Aorta (tissue), 5 donors: ENCODE results near the gene RPS25. TPM values are rescaled to one million over a fixed set of nuclear protein-coding genes. Genes with fewer than 3 reads are reported as not detected.
"Not testable (repeated sequence)": the region's sequence is repeated elsewhere in the genome, so short reads cannot be mapped to it uniquely, and the experiment has no call there.

Experiments used
- ATAC-seq: fragments of 200-7000 bp; cut with Tn5 transposase; one replicate; pipeline ENCODE4 v1.9.1; 2022; ENCODE audit warnings: moderate library complexity; ENCODE audit not compliant: low FRiP score
- DNase-seq, 2 donors: peaks; one replicate each; pipeline ENCODE4 v3.0.0-alpha.2; 2020
- H3K27ac ChIP-seq, 2 donors: one replicate each; pipeline ENCODE4 v1.5.1; 2013; ENCODE audit warnings: low read length in 2 of 2, mild to moderate bottlenecking in 2 of 2, moderate library complexity in 2 of 2, control low read depth in 1 of 2, inconsistent platforms in 1 of 2, low read depth in 1 of 2
- H3K27me3 ChIP-seq, 2 donors: one replicate each; pipeline ENCODE4 v1.6.1; 2013; ENCODE audit warnings: control low read depth in 1 of 2, low read length in 1 of 2, mild to moderate bottlenecking in 1 of 2, moderate library complexity in 1 of 2; ENCODE audit not compliant: insufficient read depth in 2 of 2, control insufficient read depth in 1 of 2
- H3K36me3 ChIP-seq, 2 donors: one replicate each; pipeline ENCODE4 v1.6.1; 2013; ENCODE audit warnings: control low read depth in 1 of 2, low read length in 1 of 2, mild to moderate bottlenecking in 1 of 2; ENCODE audit not compliant: insufficient read depth in 2 of 2, control insufficient read depth in 1 of 2
- H3K4me1 ChIP-seq, 2 donors: one replicate each; pipeline ENCODE4 v1.6.1; 2013; ENCODE audit warnings: low read length in 2 of 2, control low read depth in 1 of 2, mild to moderate bottlenecking in 1 of 2, moderate library complexity in 1 of 2; ENCODE audit not compliant: insufficient read depth in 2 of 2, control insufficient read depth in 1 of 2
- H3K4me3 ChIP-seq, 2 donors: one replicate each; pipeline ENCODE4 v1.5.1; 2013; ENCODE audit warnings: low read length in 2 of 2, control low read depth in 1 of 2, mild to moderate bottlenecking in 1 of 2
- H3K9me3 ChIP-seq: one replicate; pipeline ENCODE4 v1.6.1; 2013; ENCODE audit warnings: mild to moderate bottlenecking, low read length; ENCODE audit not compliant: control insufficient read depth
- WGBS, 2 donors: extraction: QIAGEN DNeasy Blood & Tissue Kit; methylation state at CpG; one replicate each; pipeline ENCODE4 v1.1.7; 2013; 5-methylcytosine and 5-hydroxymethylcytosine counted together
- intact Hi-C, 2 donors: fragments of 100-400 bp; cut with DNase I; formaldehyde crosslinking; loops; one replicate each; pipeline versions ENCODE4 v1.14.2 to v1.15.0; 2022
- polyA plus RNA-seq, 2 donors: library from polyadenylated mRNA; stranded (reverse); fragments of 200-250 nt; gene quantifications; one replicate each; pipeline ENCODE4 v1.2.3, GENCODE V29; 2013
- total RNA-seq, 2 donors: library from RNA; stranded (reverse); fragmentation: NEBNext Ultra II Directional; extraction: Animal tissue kit (Norgen Biotek cat#: 25700); gene quantifications; one replicate each; pipeline ENCODE4 v1.2.1, GENCODE V29; 2021
- donor health status: healthy with polysubstance abuse.
- donor health status: Bipolar disorder and iron deficiency.
- donor health status: DM: no; HTN: no; CAD: no.
- donor health status: DM: no; HTN: no; CAD: no.
- donor health status: DM: yes; HTN: yes; CAD: no.

The RPS25 gene
- total and polyA plus RNA-seq, 4 donors = 804 to 4,827 (median 1,577) TPM

DNA sequence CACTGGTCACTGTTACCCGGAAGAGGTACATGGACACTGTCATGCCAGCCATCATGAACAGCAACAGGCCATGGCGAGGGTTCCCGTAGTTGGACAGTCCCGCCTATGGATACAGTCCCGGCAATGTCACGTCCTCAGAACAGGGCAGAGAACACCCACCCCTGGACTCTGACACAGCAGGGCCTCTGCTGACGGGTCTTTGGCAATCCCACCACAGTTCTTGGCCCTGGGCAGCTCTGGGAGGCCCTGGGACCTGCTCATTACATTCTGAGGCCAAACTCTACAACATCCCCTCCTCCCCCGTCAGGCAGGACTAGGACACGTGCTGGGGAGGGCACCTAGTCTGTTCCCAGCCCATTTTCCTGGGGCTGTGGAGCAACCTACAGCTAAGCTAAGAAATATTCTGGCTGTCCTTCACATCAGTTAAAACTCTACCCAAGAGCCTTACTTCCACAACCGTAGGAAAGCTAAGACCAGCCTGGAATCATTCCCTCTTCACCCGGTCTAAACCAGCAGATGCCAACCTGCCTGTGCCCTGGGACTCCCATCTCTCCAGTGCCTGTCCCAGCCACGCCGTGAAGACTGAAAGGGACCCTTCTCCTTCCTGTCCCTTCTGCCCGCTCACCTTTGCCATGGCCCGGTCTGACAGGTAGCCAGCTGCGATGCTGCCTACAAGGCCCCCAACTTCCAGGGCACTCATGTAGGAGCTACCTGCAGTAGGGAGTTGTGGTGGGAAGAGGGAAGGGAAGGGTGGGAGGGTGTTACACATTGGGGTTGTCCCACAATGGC is 8.0 kb upstream of the RPS25 start:
- Histone ChIP-seq H3K4me3 (no peak overlapping the region), H3K27me3 (no peaks in the 10 kb centered on the region), H3K36me3 (no peaks in the 10 kb centered on the region), H3K27ac (no peak overlapping the region), H3K4me1 (no peaks in the 10 kb centered on the region), H3K9me3 (no peaks in the 10 kb centered on the region)
- intact Hi-C loops = loop anchor here in 1 of 2 donors (5.0 kb wide), 1 partner anchor 41 kb away; the partner anchor contains the start of gene VPS11
- DNase-seq (no peak), ATAC-seq (no peak)
- WGBS, 2 donors = 65 to 66% methylated on average over 16 of the region's 16 CpGs

DNA sequence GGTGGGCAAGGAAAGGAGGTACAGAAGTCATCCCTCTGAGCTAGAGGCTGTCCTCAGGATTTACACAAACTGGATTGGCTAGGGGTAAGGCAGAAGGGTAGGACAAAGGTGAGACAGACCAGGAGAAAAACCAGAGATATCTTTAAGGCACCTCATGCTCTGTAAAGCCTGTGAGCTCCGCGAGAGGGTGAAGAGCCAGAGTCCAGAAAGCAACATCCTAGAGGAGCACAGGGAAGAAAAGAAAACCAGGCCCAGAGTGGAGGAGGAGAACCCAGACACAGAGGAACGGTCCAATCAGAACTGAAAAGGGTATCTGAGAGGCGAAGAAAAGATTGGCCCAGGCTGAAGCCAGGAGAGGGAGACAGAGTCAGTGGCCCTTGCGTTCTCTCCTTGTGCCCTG is 7.4 kb upstream of the RPS25 start:
- Histone ChIP-seq H3K27ac (no peak overlapping the region), H3K9me3 (no peaks in the 10 kb centered on the region), H3K4me3 (no peak overlapping the region), H3K4me1 (no peaks in the 10 kb centered on the region), H3K27me3 (no peaks in the 10 kb centered on the region), H3K36me3 (no peaks in the 10 kb centered on the region)
- 80 to 81% methylated on average over 5 of the region's 5 CpGs for WGBS, 2 donors
- ATAC-seq (no peak), DNase-seq (no peak)
- intact Hi-C loops = loop anchor here in 1 of 2 donors (5.0 kb wide), 1 partner anchor 42 kb away; the partner anchor contains the start of gene VPS11

DNA sequence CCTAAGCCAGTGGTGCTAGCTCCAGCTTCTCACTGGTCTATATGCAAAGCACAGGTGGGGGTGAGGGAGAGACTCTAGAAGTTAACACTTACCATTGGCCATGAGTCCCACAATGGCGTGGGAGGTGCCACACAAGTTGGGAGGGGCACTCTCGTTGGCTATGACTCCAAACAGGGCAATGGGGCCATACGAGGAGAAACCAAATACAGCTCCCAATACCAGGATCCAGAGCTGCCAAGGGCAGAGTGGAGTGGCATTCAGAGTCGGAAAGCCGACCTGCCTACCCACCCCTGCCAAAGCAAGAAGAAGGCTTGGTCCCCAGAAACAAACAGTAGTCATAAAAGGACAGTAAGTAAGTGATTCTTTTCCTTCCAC is 6.9 kb upstream of the RPS25 start:
- Histone ChIP-seq H3K4me1 (no peaks in the 10 kb centered on the region), H3K4me3 (no peak overlapping the region), H3K9me3 (no peaks in the 10 kb centered on the region), H3K36me3 (no peaks in the 10 kb centered on the region), H3K27me3 (no peaks in the 10 kb centered on the region), H3K27ac (no peak overlapping the region)
- ATAC-seq = no peak
- intact Hi-C loops = loop anchor here in 1 of 2 donors (5.0 kb wide), 1 partner anchor 42 kb away; the partner anchor contains the start of gene VPS11
- DNase-seq = no peak
- 43 to 52% methylated on average over 5 of the region's 5 CpGs for WGBS, 2 donors

DNA sequence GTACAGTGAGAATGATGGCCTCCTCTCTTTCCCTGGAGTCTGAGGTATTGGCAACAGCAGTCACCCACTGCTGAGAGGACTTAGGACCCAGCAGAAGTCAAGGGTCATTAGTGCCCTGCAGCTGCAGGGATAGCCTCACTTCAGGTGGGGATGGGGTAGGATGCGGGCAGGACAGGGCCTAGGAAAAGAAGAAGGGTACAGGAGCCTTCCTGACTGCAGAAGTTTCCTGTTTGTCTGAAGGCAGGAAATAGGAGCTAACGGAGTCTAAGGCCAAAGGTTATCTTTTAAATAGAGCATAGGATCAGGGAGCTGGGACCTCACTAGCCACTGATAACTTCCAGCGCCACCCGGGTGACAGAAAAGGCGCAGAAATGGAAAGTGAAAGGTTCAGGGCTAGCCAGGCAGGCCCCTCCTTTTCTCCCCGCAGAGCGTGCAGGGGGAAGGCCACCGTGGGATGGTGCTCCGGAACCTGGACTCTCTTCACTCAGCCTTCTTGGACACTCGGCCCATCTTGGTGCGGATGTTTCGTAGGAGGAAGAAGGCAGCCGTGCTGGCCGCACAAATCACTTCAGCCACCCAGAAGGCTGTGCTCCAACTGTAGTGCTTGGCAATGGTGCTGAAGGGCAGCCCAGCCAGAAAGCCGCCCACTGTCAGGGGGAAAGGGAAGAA is 6.4 kb upstream of the RPS25 start:
- Histone ChIP-seq H3K27ac (no peak overlapping the region), H3K4me3 (no peak overlapping the region), H3K27me3 (no peaks in the 10 kb centered on the region), H3K36me3 (no peaks in the 10 kb centered on the region), H3K9me3 (no peaks in the 10 kb centered on the region), H3K4me1 (no peaks in the 10 kb centered on the region)
- peak; percentile 16 for ATAC-seq
- no peak for DNase-seq
- intact Hi-C loops = loop anchor here in 1 of 2 donors (5.0 kb wide), 1 partner anchor 43 kb away; the partner anchor contains the start of gene VPS11
- 57 to 58% methylated on average over 15 of the region's 15 CpGs for WGBS, 2 donors

DNA sequence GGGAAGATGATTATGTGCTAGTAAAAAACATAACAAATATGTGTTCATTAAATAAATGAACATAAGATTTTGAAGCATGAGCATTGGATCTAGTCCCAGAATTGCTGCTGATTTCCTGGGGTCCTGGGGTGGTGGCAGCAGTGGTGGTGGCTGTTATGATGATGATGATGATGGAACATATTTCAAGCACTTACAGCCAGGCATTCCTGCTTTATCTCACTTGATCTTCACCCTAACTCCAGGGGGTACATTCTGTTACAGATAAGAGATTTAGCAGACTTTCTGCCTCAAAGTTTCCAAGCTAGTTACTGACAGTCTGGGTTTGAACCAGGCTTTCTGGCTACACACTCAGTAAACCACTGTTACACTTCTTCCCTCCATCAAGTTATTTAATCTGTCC is 5.6 kb upstream of the RPS25 start:
- ATAC-seq (no peak), DNase-seq (no peak)
- no peak overlapping the region for H3K27ac ChIP-seq
- intact Hi-C loops = no loop called here
- no peaks in the 10 kb centered on the region for H3K27me3 ChIP-seq
- H3K4me3 ChIP-seq = no peak overlapping the region
- no peaks in the 10 kb centered on the region for H3K4me1 ChIP-seq
- no peaks in the 10 kb centered on the region for H3K9me3 ChIP-seq
- no peaks in the 10 kb centered on the region for H3K36me3 ChIP-seq

DNA sequence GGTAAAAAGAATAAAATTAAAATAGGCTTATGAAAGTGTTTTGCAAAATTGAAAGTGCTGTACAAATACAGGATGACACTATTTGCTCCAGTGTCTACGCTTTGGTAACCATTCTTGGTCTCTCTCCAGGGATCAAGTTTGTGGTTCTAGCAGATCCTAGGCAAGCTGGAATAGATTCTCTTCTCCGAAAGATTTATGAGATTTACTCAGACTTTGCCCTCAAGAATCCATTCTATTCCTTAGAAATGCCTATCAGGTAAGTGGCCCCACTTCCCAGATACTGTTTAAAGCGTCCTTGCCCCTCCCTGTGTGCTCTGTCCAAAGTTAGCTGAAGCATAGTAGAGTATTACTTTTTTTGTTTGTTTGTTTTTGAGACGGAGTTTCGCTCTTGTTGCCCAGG is 3.5 kb upstream of the RPS25 start:
- Histone ChIP-seq H3K4me1 (no peaks in the 10 kb centered on the region), H3K36me3 (no peaks in the 10 kb centered on the region), H3K27ac (no peak overlapping the region), H3K4me3 (no peak overlapping the region), H3K27me3 (no peaks in the 10 kb centered on the region), H3K9me3 (no peaks in the 10 kb centered on the region)
- DNase-seq = no peak
- intact Hi-C loops = no loop called here
- WGBS, 2 donors = 79 to 82% methylated on average over 5 of the region's 5 CpGs
- no peak for ATAC-seq

DNA sequence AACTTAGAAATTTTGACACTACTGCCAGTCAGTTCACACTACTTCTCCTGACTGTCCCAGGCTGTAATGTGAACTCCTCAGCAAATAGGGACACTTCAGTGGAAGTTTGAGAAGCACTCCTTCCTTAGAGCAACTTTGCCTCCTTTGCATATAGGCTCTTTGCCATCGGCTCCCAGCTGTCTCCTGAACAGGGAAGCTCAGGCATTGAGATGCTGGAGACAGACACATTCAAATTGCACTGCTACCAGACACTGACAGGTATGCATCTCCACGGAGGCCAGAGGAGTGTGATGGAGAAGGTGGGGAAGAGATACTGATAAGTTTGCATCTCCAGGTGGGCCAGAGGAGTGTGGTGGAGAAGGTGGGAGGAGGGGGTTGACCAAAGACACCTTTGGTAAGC is 1.9 kb upstream of the RPS25 start:
- ATAC-seq (no peak), DNase-seq (no peak)
- no peaks in the 10 kb centered on the region for H3K27me3 ChIP-seq
- no peak overlapping the region for H3K27ac ChIP-seq
- 52 to 55% methylated on average over 2 of the region's 2 CpGs for WGBS, 2 donors
- intact Hi-C loops = loop anchor here in 1 of 2 donors (2.0 kb wide), 1 partner anchor 21 kb away; the partner anchor contains the start of gene CENATAC
- no peaks in the 10 kb centered on the region for H3K9me3 ChIP-seq
- H3K4me1 ChIP-seq = no peaks in the 10 kb centered on the region
- H3K4me3 ChIP-seq = no peak overlapping the region
- H3K36me3 ChIP-seq = no peaks in the 10 kb centered on the region

DNA sequence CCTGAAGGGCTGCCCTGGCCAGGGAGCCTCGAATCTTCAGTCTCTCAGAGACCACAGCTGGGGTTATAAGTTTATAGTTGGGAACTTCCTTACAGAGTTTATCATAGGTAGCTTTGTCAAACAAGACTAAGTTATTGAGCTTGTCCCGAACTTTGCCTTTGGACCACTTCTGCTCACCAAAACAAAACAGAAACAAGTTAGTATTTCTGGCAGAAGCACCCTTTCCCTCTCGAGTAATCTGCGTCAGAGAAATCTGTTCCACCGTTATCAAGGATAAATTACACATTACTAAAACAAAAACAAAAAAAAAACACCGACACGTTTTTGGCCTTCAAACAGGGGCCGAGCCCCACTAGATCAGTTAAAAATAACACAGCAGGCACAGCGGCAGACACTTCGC is 766 bp downstream of the RPS25 start:
- WGBS, 2 donors = 6 to 7% methylated on average over 10 of the region's 10 CpGs
- H3K4me1 ChIP-seq, ATAC-seq, intact Hi-C loops, DNase-seq, H3K9me3 ChIP-seq, H3K36me3 ChIP-seq, H3K27me3 ChIP-seq: not testable (repeated sequence)
- Histone ChIP-seq H3K4me3 (peak overlapping the region; percentile 52 to 75), H3K27ac (peak overlapping the region in 1 of 2 donors; percentile 3)
